ENCODE data around the gene STAT1.

Gene STAT1

DNA sequence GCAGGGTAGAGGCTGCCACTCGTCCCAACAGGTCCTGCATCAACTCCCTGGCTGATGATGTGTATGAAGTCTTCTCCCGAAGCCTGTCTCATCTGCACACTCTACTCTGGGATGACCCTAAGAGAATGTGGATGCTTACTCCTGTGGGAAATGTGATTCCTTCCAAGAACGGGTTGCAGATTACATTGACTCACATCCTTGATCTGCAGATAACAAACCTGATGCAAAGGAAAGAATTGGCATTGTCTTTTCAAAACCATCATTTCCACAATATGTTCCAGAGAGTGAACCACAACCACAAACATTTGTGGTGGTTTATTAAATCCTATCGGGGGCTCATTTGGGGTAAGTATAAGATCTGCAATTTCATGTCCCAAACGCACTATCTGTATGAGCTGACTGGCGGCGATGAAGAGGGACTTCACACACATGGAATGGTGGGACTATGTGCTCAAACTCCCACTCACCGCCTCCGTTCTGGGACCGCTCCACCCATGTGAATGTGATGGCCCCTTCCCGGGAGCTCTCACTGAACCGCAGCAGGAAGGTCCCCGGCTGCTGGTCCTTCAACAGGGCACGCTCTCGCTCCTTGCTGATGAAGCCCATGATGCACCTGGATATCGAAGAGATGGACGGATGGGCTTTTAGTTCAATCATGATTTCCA lies 35.5 kb downstream of the STAT1 start:
- no peak for FAIRE-seq
- no peak for DNase-seq (ENCODE audit: insufficient read length)
- TF ChIP-seq POLR2A (IDR thresholded peaks at IDR 0.05; ENCODE audit: low read depth, low read length) (peak; percentile 53), TAF1 (IDR thresholded peaks at IDR 0.05; ENCODE audit: borderline replicate concordance, low read depth, low read length) (no peak), POLR2AphosphoS5 (IDR thresholded peaks at IDR 0.05; ENCODE audit: low read depth, low read length) (peak; percentile 75; the same call in 1 of the 2 replicates)

DNA sequence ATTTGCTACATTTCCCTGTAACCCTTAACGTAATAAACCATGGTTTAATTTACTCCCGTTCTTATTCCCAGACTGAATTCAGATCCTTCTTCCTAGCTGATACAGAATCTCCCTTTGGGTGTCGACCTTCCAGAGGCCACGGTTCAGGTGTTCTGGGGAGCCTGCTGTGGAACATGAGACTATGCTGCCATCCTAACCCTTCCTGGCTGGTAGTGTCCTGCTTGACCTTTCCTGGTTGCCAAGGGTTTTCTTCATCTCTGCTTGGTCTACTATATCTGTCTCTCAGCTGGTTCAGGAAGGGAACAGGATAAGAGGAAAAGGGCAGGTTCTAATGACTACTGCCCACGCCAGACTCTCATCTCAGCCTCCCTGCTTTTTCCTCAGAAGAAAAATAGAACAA lies 36.5 kb downstream of the STAT1 start:
- FAIRE-seq (no peak), DNase-seq (ENCODE audit: insufficient read length) (no peak)
- TF ChIP-seq POLR2AphosphoS5 (IDR thresholded peaks at IDR 0.05; ENCODE audit: low read depth, low read length) (peak; percentile 86), TAF1 (IDR thresholded peaks at IDR 0.05; ENCODE audit: borderline replicate concordance, low read depth, low read length) (no peak), POLR2A (IDR thresholded peaks at IDR 0.05; ENCODE audit: low read depth, low read length) (peak; percentile 67)

DNA sequence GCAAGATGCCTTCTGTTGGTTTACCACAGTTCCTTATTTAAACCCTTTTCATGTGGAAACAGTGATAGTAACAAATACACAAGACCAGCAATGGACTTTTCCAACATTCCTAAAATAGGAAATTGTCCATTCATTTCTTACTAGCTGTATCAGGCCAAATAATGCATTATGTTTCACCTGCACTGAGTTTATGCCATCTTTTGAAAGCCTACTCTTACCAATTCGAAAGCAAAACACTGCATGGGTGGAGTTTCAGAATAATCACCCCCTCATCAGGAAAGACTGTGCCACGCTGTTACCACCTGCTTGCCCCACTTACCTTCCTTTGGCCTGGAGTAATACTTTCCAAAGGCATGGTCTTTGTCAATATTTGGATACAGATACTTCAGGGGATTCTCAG lies 37.5 kb downstream of the STAT1 start:
- TF ChIP-seq POLR2A (IDR thresholded peaks at IDR 0.05; ENCODE audit: low read depth, low read length) (peak; percentile 45), POLR2AphosphoS5 (IDR thresholded peaks at IDR 0.05; ENCODE audit: low read depth, low read length) (peak; percentile 74; the same call in 1 of the 2 replicates), TAF1 (IDR thresholded peaks at IDR 0.05; ENCODE audit: borderline replicate concordance, low read depth, low read length) (no peak)
- FAIRE-seq: no peak
- DNase-seq (ENCODE audit: insufficient read length): no peak

DNA sequence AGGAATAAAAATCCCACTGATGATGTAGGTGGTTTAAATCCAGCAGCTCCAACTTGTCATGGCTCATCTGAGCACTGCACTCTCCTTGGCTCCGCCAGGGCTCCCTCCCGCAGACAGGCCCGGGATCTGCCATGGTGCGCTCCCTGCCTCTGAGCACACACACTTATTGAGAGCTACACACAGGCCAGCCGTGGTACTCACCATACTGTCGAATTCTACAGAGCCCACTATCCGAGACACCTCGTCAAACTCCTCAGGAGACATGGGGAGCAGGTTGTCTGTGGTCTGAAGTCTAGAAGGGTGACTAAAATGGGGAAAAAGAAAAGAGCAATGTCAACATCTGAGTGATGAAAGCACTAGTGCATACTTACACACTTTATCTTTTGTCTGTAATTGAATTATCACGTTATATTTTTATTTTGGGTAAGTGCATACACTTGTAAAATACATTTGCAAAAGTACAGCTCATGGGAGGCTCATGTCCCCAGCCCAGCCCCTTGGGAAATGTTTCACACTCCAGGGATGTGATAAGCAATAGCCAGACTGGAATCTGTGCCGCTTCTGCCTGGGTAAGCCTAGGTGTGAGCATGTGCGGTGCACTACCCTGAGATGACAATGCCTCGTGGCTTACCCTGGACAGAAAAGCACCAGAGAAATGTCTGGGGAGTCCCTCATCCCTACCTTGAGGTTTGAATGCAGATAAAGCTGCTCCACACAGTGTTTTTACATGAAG lies 39.2 kb downstream of the STAT1 start:
- no peak for DNase-seq (ENCODE audit: insufficient read length)
- no peak for FAIRE-seq
- TF ChIP-seq POLR2AphosphoS5 (IDR thresholded peaks at IDR 0.05; ENCODE audit: low read depth, low read length) (peak; percentile 66), TAF1 (IDR thresholded peaks at IDR 0.05; ENCODE audit: borderline replicate concordance, low read depth, low read length) (no peak), POLR2A (IDR thresholded peaks at IDR 0.05; ENCODE audit: low read depth, low read length) (peak; percentile 50; the same call in 1 of the 2 replicates)

DNA sequence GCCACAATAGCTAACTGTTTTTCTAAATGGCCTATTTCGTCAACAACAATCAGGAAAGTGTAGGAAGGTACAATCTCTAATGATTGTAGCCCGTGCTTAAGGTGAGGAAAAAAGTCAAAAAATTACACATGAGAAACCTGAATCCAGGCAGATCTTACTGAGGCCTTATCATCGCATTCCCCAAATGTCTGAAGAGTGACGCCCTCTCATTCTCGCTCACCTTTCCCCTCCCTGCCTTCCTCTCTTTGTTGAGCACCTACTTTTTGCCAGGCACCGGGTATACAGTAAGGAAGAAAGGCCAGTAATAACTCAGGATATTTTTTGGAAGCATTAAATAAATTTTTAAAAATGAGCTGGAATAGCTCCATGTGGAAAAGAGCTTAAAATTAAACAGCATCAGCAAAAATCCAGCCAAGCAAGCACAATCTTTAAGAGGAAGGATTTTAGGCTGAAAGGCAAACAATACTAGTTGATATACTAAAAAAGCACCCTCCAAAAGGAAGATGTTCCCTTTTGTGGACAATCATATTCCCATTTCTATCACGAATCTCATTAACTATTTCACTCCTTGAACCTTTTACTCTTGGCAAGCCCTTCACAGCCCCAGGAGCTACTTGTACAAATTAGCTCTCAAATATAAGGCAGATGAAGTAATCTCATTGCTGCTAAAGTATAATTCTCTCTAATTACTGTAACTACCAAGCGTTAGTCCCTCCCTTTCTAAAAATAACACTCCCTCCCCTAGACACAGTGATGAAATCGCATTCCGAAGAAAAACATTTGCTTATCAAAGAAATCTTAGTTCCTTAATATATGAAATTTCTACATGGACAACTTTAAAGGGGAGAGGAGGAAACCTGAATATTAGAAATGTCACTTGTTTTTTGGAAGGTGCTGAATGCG lies 40.0 kb downstream of the STAT1 start:
- no peak for TF ChIP-seq POLR2AphosphoS5 (IDR thresholded peaks at IDR 0.05; ENCODE audit: low read depth, low read length)
- no peak for TF ChIP-seq POLR2A (IDR thresholded peaks at IDR 0.05; ENCODE audit: low read depth, low read length)
- no peak for TF ChIP-seq TAF1 (IDR thresholded peaks at IDR 0.05; ENCODE audit: borderline replicate concordance, low read depth, low read length)
- no peak for DNase-seq (ENCODE audit: insufficient read length)
- no peak for FAIRE-seq

DNA sequence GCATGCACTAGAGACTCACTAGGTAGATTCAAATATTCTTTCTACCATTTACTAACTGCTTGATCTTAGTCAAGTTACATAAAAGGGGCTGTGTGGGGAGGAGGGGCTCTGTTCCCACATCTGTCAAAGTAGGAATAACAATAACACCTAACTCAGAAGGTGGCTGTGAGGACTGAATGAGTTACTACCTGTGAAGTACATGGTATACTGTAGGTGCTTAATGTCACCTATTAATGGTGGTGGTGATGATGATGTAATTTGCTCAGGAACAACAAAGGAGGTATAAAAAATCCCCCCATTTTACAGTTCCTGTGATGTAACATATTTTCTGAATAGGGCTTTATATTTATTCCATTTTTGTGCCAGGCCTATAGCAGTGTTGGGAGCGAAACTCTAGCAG lies 40.7 kb downstream of the STAT1 start:
- no peak for DNase-seq (ENCODE audit: insufficient read length)
- TF ChIP-seq TAF1 (IDR thresholded peaks at IDR 0.05; ENCODE audit: borderline replicate concordance, low read depth, low read length) (no peak), POLR2AphosphoS5 (IDR thresholded peaks at IDR 0.05; ENCODE audit: low read depth, low read length) (peak; percentile 60), POLR2A (IDR thresholded peaks at IDR 0.05; ENCODE audit: low read depth, low read length) (0 out of 2 replicates have a peak, but pooled peaks have one; percentile 48)
- no peak for FAIRE-seq

DNA sequence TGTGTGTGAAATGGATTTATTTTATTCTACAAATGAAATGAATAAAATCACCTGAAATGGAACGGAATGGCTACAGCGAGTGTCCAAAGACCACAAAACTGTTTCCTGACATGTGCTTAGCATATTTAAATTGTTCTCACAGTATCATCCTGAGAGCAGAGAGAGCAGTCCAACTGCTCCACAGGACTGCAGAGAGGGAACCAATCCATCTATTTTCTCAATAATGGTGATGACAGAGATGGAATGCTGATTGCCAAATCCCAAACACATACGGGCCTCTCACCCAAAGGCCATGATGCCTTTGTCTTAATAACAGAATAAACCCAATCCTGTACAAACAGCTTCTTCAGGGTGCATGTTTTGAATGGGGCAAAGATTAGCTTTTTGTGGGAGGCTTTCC lies 41.1 kb downstream of the STAT1 start:
- TF ChIP-seq TAF1 (IDR thresholded peaks at IDR 0.05; ENCODE audit: borderline replicate concordance, low read depth, low read length): no peak
- no peak; the same call in 1 of the 2 replicates for TF ChIP-seq POLR2A (IDR thresholded peaks at IDR 0.05; ENCODE audit: low read depth, low read length)
- no peak; the same call in 1 of the 2 replicates for TF ChIP-seq POLR2AphosphoS5 (IDR thresholded peaks at IDR 0.05; ENCODE audit: low read depth, low read length)
- DNase-seq (ENCODE audit: insufficient read length): no peak
- no peak for FAIRE-seq

DNA sequence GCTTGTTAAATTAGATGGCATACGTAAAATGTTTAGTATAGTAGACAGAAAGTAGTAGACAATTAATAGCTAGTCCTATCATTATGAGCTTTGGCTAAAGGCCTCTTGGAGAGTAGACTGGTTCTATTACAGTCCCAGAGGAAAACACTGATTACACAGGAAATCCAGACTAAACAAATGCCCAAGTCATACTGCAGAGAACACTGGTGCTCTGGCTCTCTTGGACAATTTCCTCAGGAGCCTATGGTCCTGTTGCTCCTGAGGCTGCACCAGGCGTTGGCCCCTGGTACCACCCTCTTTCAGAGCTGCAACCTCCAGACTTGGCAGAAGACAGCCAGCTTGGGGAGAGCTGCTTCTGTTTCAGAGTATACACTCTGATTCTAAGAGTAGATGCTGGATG lies 41.8 kb downstream of the STAT1 start:
- DNase-seq (ENCODE audit: insufficient read length) (no peak), FAIRE-seq (no peak)
- TF ChIP-seq POLR2AphosphoS5 (IDR thresholded peaks at IDR 0.05; ENCODE audit: low read depth, low read length) (no peak), POLR2A (IDR thresholded peaks at IDR 0.05; ENCODE audit: low read depth, low read length) (no peak), TAF1 (IDR thresholded peaks at IDR 0.05; ENCODE audit: borderline replicate concordance, low read depth, low read length) (no peak)

DNA sequence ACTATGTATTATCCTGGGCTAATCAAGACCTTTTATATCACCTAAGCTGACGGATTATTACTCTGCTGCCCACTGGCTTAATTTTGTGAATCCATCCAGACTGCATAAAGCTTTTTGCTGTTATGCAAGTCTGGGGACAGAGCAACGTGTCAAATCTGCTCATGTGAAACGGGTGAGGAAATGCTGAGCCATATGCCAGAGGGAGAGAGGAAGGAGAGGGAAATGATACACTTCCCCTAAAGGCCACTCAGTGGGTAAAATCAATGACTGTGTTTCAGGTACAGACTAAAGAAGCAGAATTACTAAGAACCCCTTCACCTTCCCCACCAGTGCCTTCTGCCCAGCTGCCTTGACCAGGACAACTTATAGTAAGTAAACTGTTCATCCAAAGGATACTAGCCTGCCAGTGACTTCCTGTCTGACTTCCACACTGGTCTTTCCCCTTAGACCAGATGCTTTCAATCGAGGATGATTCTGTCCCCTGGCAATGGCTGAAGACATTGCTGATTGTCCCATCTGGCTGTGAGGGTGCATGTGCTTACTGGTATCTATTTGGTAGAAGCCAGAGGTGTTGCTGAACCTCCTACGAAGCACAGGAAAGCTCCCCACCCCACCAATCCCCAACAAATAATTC lies 43.0 kb downstream of the STAT1 start:
- TF ChIP-seq TAF1 (IDR thresholded peaks at IDR 0.05; ENCODE audit: borderline replicate concordance, low read depth, low read length) (no peak), POLR2AphosphoS5 (IDR thresholded peaks at IDR 0.05; ENCODE audit: low read depth, low read length) (peak; percentile 91), POLR2A (IDR thresholded peaks at IDR 0.05; ENCODE audit: low read depth, low read length) (peak; percentile 45; the same call in 1 of the 2 replicates)
- DNase-seq (ENCODE audit: insufficient read length): no peak
- peak; percentile 14 for FAIRE-seq

DNA sequence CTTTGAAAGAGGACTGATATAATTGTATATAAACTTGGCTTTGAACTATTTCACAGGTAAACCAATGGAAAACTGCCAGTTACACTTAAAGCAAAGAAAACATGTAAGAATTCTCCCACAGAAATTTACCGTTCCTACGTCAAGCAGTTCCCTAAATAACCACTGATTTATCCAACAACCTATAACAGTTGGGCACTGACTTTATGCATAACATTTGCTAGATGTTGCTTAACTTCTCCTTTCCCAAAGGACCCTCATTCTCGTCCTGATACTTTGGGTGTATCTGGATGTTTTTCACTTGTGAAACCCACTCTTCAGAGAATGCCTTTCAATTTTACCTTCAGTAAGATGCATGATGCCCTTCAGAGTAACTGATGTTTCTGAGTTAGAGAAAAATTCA lies 43.8 kb downstream of the STAT1 start:
- FAIRE-seq: no peak
- DNase-seq (ENCODE audit: insufficient read length): no peak
- TF ChIP-seq POLR2A (IDR thresholded peaks at IDR 0.05; ENCODE audit: low read depth, low read length) (no peak; the same call in 1 of the 2 replicates), POLR2AphosphoS5 (IDR thresholded peaks at IDR 0.05; ENCODE audit: low read depth, low read length) (no peak; the same call in 1 of the 2 replicates), TAF1 (IDR thresholded peaks at IDR 0.05; ENCODE audit: borderline replicate concordance, low read depth, low read length) (no peak)

Data from GM12892 (cell line).